ENCODE data around the gene CHRM2. TPM values are rescaled to one million over a fixed set of nuclear protein-coding genes. Genes with fewer than 3 reads are reported as not detected.
A peak's percentile ranks its signal among the peaks of the same experiment; 100 is the strongest.

CHRM2 gene
- total RNA-seq, 1 experiment from 2014 or later, result 0.17 TPM

DNA sequence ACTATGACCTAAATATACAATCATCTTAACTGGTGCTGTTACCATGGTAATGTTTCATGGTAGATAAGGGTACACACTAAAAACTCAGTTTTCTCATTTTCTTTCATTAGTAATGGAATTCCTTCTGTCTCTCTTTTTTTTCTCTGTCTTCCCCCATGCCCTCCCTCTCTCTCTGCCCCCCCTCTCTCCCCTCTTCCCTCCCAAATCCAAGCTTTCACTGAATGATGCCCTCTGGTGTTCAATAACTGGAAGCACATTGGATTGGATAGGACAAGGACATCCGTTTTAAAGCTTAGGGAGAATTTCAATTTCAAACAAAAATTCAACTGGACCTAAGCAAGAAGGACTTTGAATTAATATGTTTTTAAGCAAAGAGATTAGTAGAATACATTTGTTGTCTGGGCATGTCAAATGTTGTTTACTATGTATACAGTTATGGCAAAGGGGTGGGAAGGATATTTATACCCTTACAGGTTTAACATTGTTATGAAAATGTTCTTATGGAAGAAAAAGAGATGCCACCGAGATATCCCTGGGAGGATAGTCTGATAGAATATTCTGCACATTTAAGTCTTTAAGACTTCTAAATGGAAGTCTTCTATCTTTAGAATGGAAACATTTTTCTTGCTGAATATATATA lies 6.1 kb downstream of the CHRM2 start:
- intact Hi-C loops (cut with micrococcal nuclease; ENCODE audit: unreplicated experiment), result loop anchor here (10.0 kb wide), 1 partner anchor 720 kb away; no protein-coding TSS in a partner anchor
- H3K9me2 ChIP-seq (ENCODE audit: insufficient read depth), result no peaks in the 10 kb centered on the region
- no peak overlapping the region for H2AFZ ChIP-seq
- H3K79me2 ChIP-seq (ENCODE audit: low read depth), result no peaks in the 10 kb centered on the region
- H3K4me2 ChIP-seq, result no peak overlapping the region
- H3K9me3 ChIP-seq (ENCODE audit: insufficient read depth, low read depth), result no peaks in the 10 kb centered on the region
- no peaks in the 10 kb centered on the region for H4K20me1 ChIP-seq (ENCODE audit: insufficient read depth)
- H3K27me3 ChIP-seq (ENCODE audit: insufficient read depth, low read depth), result no peaks in the 10 kb centered on the region
- CTCF ChIA-PET, result interaction anchor here (0.6 to 0.7 kb wide), 4 partner anchors 128 to 1555 kb away, joined by 3 to 4 read pairs (median 4); no protein-coding TSS in a partner anchor
- H3K4me1 ChIP-seq (replicated peaks; ENCODE audit: insufficient read depth), result no peaks in the 10 kb centered on the region
- no TSS peak for BruUV-seq (replicated peaks)
- DNase-seq, result no peak
- no peak overlapping the region for H3K27ac ChIP-seq
- H3F3A ChIP-seq (ENCODE audit: insufficient read depth, low read depth), result no peaks in the 10 kb centered on the region
- no peak overlapping the region for H3K4me3 ChIP-seq
- TF ChIP-seq EZH2 (IDR thresholded peaks at IDR 0.05; ENCODE audit: low read depth), result no peak
- TF ChIP-seq, protein P1, sequence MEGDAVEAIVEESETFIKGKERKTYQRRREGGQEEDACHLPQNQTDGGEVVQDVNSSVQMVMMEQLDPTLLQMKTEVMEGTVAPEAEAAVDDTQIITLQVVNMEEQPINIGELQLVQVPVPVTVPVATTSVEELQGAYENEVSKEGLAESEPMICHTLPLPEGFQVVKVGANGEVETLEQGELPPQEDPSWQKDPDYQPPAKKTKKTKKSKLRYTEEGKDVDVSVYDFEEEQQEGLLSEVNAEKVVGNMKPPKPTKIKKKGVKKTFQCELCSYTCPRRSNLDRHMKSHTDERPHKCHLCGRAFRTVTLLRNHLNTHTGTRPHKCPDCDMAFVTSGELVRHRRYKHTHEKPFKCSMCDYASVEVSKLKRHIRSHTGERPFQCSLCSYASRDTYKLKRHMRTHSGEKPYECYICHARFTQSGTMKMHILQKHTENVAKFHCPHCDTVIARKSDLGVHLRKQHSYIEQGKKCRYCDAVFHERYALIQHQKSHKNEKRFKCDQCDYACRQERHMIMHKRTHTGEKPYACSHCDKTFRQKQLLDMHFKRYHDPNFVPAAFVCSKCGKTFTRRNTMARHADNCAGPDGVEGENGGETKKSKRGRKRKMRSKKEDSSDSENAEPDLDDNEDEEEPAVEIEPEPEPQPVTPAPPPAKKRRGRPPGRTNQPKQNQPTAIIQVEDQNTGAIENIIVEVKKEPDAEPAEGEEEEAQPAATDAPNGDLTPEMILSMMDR (conservative IDR thresholded peaks at IDR 0.05), result peak; percentile 72
- H3K36me3 ChIP-seq (ENCODE audit: low read depth), result no peaks in the 10 kb centered on the region
- POLR2A ChIA-PET (ENCODE audit: unreplicated experiment), result no interaction called here

DNA sequence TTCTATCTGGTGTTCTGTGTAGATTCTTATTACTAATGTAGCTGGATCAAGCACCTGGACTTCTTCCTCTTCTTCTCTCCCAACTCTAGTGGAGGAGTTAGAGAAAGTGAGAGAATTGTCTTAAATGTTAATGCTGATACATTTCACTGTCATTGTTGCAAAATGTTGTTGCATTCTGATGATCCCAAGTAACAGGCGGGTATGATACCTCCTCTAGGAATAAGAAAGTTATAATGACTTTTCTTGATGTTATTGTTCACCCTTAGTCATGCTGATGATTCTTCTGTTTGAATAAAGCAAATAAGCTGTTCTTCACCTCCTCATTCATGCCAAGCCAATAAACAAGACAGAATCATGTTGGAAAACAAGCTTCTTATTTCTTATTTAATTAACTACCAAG lies 9.1 kb downstream of the CHRM2 start:
- H3K4me2 ChIP-seq, result no peak overlapping the region
- intact Hi-C loops (cut with micrococcal nuclease; ENCODE audit: unreplicated experiment), result loop anchor here (10.0 kb wide), 1 partner anchor 717 kb away; no protein-coding TSS in a partner anchor
- POLR2A ChIA-PET (ENCODE audit: unreplicated experiment), result interaction anchor here (0.7 kb wide), 1 partner anchor 18 kb away, joined by 3 read pairs; no protein-coding TSS in a partner anchor

DNA sequence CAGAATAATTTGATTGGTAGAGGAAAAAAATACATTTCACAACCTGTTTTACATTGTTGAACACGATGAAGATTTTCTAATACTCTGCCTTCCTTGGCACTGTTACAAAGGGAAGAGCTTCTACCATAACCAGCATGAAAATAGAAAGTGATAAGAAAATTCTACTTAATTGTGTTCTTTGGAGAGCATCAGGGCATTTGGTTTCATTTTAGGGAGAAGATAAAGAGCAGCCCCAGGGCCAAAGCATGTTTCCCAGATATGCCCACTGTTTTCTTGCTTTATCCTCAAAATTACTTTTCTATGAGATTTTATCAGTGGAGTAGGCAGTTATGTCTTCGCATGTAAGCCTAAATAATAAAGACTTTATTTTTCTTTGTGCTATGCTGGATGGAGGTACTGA lies 9.5 kb downstream of the CHRM2 start:
- Histone ChIP-seq H3K9me2 (ENCODE audit: insufficient read depth) (no peaks in the 10 kb centered on the region), H2AFZ (no peak overlapping the region), H3K27ac (no peak overlapping the region), H3K36me3 (ENCODE audit: low read depth) (no peaks in the 10 kb centered on the region), H3K27me3 (ENCODE audit: insufficient read depth, low read depth) (no peaks in the 10 kb centered on the region), H4K20me1 (ENCODE audit: insufficient read depth) (no peaks in the 10 kb centered on the region), H3K9me3 (ENCODE audit: insufficient read depth, low read depth) (no peaks in the 10 kb centered on the region), H3F3A (ENCODE audit: insufficient read depth, low read depth) (no peaks in the 10 kb centered on the region), H3K4me2 (no peak overlapping the region), H3K79me2 (ENCODE audit: low read depth) (no peaks in the 10 kb centered on the region), H3K4me1 (replicated peaks; ENCODE audit: insufficient read depth) (no peaks in the 10 kb centered on the region), H3K4me3 (no peak overlapping the region)
- POLR2A ChIA-PET (ENCODE audit: unreplicated experiment), result interaction anchor here (0.7 kb wide), 1 partner anchor 18 kb away, joined by 3 read pairs; no protein-coding TSS in a partner anchor
- no TSS peak for BruUV-seq (replicated peaks)
- TF ChIP-seq, protein P1 (conservative IDR thresholded peaks at IDR 0.05), result no peak
- TF ChIP-seq EZH2 (IDR thresholded peaks at IDR 0.05; ENCODE audit: low read depth), result no peak
- intact Hi-C loops (cut with micrococcal nuclease; ENCODE audit: unreplicated experiment), result loop anchor here (10.0 kb wide), 1 partner anchor 717 kb away; no protein-coding TSS in a partner anchor
- DNase-seq, result no peak
- CTCF ChIA-PET, result no interaction called here

More for the DNA sequence above, 9.1 kb downstream of the CHRM2 start:
- BruUV-seq (replicated peaks), result no TSS peak
- no peak overlapping the region for H3K4me3 ChIP-seq
- no peak overlapping the region for H3K27ac ChIP-seq
- no peaks in the 10 kb centered on the region for H3K9me2 ChIP-seq (ENCODE audit: insufficient read depth)
- H3K9me3 ChIP-seq (ENCODE audit: insufficient read depth, low read depth), result no peaks in the 10 kb centered on the region
- H4K20me1 ChIP-seq (ENCODE audit: insufficient read depth), result no peaks in the 10 kb centered on the region
- no peaks in the 10 kb centered on the region for H3K27me3 ChIP-seq (ENCODE audit: insufficient read depth, low read depth)
- TF ChIP-seq, protein P1 (conservative IDR thresholded peaks at IDR 0.05), result no peak
- no peak for TF ChIP-seq EZH2 (IDR thresholded peaks at IDR 0.05; ENCODE audit: low read depth)
- CTCF ChIA-PET, result no interaction called here
- no peaks in the 10 kb centered on the region for H3K79me2 ChIP-seq (ENCODE audit: low read depth)
- H3K36me3 ChIP-seq (ENCODE audit: low read depth), result no peaks in the 10 kb centered on the region
- H2AFZ ChIP-seq, result no peak overlapping the region
- H3K4me1 ChIP-seq (replicated peaks; ENCODE audit: insufficient read depth), result no peaks in the 10 kb centered on the region
- H3F3A ChIP-seq (ENCODE audit: insufficient read depth, low read depth), result no peaks in the 10 kb centered on the region
- DNase-seq, result no peak

All from PC-9 (cell line).